ENCODE measurements around the gene LRRFIP1. TPM values are rescaled to one million over a fixed set of nuclear protein-coding genes. Genes with fewer than 3 reads are reported as not detected.
A peak's percentile ranks its signal among the peaks of the same experiment; 100 is the strongest.
"Not testable (repeated sequence)": the region's sequence is repeated elsewhere in the genome, so short reads cannot be mapped to it uniquely, and the experiment has no call there.

Gene LRRFIP1
- total and polyA plus RNA-seq, 4 donors, result 79.7 to 194 (median 94.1) TPM

GRCh38 chr2:237594514-237594871 lies 32.9 kb upstream of the LRRFIP1 start:
- H3K27ac ChIP-seq (ENCODE audit: low read depth in 1 of 2, low read length in 1 of 2), result peak overlapping the region; percentile 68 to 73
- ATAC-seq (ENCODE audit: insufficient read depth, low FRiP score) (no peak), DNase-seq (no peak)
- no peaks in the 10 kb centered on the region for H3K36me3 ChIP-seq (ENCODE audit: control insufficient read depth in 4 of 4, insufficient read depth in 4 of 4, low read length in 4 of 4)
- peaks cover 0 to 11% (median 3%) of the 10 kb centered on the region in 5 donors for H3K4me1 ChIP-seq (ENCODE audit: control insufficient read depth in 5 of 5, insufficient read depth in 5 of 5, low read length in 5 of 5)
- TF ChIP-seq CTCF (IDR thresholded peaks at IDR 0.05; ENCODE audit: control extremely low read depth, extremely low read depth), result no peak
- no peak overlapping the region for H3K9ac ChIP-seq (ENCODE audit: insufficient read depth in 1 of 2, low read length in 2 of 2)
- no peaks in the 10 kb centered on the region for H3K9me3 ChIP-seq (ENCODE audit: control insufficient read depth in 4 of 4, insufficient read depth in 3 of 4, low read length in 3 of 4)
- 57 to 73% methylated on average over 5 of the region's 5 CpGs for WGBS, 2 donors
- no peaks in the 10 kb centered on the region for H3K27me3 ChIP-seq (ENCODE audit: control insufficient read depth in 3 of 3, insufficient read depth in 3 of 3, low read length in 2 of 3)
- H3K4me3 ChIP-seq, result no peak overlapping the region

GRCh38 chr2:237595829-237596519 lies 31.4 kb upstream of the LRRFIP1 start:
- not testable (repeated sequence) for H3K9ac ChIP-seq (ENCODE audit: insufficient read depth in 1 of 2, low read length in 2 of 2); H3K27me3 ChIP-seq (ENCODE audit: control insufficient read depth in 3 of 3, insufficient read depth in 3 of 3, low read length in 2 of 3); H3K36me3 ChIP-seq (ENCODE audit: control insufficient read depth in 4 of 4, insufficient read depth in 4 of 4, low read length in 4 of 4); H3K4me3 ChIP-seq; ATAC-seq (ENCODE audit: insufficient read depth, low FRiP score); DNase-seq; H3K9me3 ChIP-seq (ENCODE audit: control insufficient read depth in 4 of 4, insufficient read depth in 3 of 4, low read length in 3 of 4)
- Histone ChIP-seq H3K4me1 (ENCODE audit: control insufficient read depth in 5 of 5, insufficient read depth in 5 of 5, low read length in 5 of 5) (peaks cover 0 to 17% (median 3%) of the 10 kb centered on the region in 5 donors), H3K27ac (ENCODE audit: low read depth in 1 of 2, low read length in 1 of 2) (peak overlapping the region in 1 of 2 donors; percentile 68)
- WGBS, 2 donors, result 88 to 94% methylated on average over 5 of the region's 5 CpGs

GRCh38 chr2:237596520-237597195 lies 30.7 kb upstream of the LRRFIP1 start:
- Histone ChIP-seq H3K27me3 (ENCODE audit: control insufficient read depth in 3 of 3, insufficient read depth in 3 of 3, low read length in 2 of 3) (no peaks in the 10 kb centered on the region), H3K36me3 (ENCODE audit: control insufficient read depth in 4 of 4, insufficient read depth in 4 of 4, low read length in 4 of 4) (no peaks in the 10 kb centered on the region), H3K4me1 (ENCODE audit: control insufficient read depth in 5 of 5, insufficient read depth in 5 of 5, low read length in 5 of 5) (peaks cover 2 to 13% (median 5%) of the 10 kb centered on the region in 5 donors), H3K9me3 (ENCODE audit: control insufficient read depth in 4 of 4, insufficient read depth in 3 of 4, low read length in 3 of 4) (no peaks in the 10 kb centered on the region), H3K4me3 (no peak overlapping the region), H3K9ac (ENCODE audit: insufficient read depth in 1 of 2, low read length in 2 of 2) (no peak overlapping the region), H3K27ac (ENCODE audit: low read depth in 1 of 2, low read length in 1 of 2) (no peak overlapping the region)
- ATAC-seq (ENCODE audit: insufficient read depth, low FRiP score) (no peak), DNase-seq (no peak)
- WGBS, 2 donors, result 88 to 91% methylated on average over 13 of the region's 13 CpGs
- TF ChIP-seq CTCF (IDR thresholded peaks at IDR 0.05; ENCODE audit: control extremely low read depth, extremely low read depth), result no peak
